HL-60 (cell line): ENCODE measurements around the gene CABP2.
A peak's percentile ranks its signal among the peaks of the same experiment; 100 is the strongest.

Source experiments
- DNase-seq, 2 experiments: peaks; one replicate each; pipeline ENCODE4 v3.0.0-alpha.2; 2010 to 2020; ENCODE audit warnings: low read depth in 1 of 2, low spot score in 1 of 2
- H3K27ac ChIP-seq: fragments of 250-450 bp; sonication (Bioruptor Pico); replicated peaks from 2 replicates; pipeline ENCODE4 v1.5.1; 2020; ENCODE audit warnings: mild to moderate bottlenecking, moderate library complexity
- H3K27me3 ChIP-seq: fragments of 250-450 bp; sonication (Bioruptor Pico); 2 replicates; pipeline ENCODE4 v1.5.1; 2021; ENCODE audit warnings: mild to moderate bottlenecking, moderate library complexity; ENCODE audit not compliant: insufficient read depth, poor library complexity, severe bottlenecking
- H3K4me3 ChIP-seq: replicated peaks from 2 replicates; pipeline ENCODE4 v1.5.1; 2011; ENCODE audit warnings: mild to moderate bottlenecking, control low read depth, low read length; ENCODE audit not compliant: insufficient read depth
- GABPA ChIP-seq: IDR thresholded peaks from 2 replicates; pipeline ENCODE4 v1.6.1; 2012; ENCODE audit warnings: low read depth
- POLR2AphosphoS5 ChIP-seq: IDR thresholded peaks from 2 replicates; pipeline ENCODE4 v1.6.1; 2012; ENCODE audit warnings: low read depth
- SPI1 ChIP-seq: IDR thresholded peaks from 2 replicates; pipeline ENCODE4 v1.6.1; 2012; ENCODE audit warnings: low read depth, mild to moderate bottlenecking, borderline replicate concordance
- TF ChIP-seq, protein P1 (sequence below): IDR thresholded peaks from 2 replicates; pipeline ENCODE4 v1.6.1; 2012; ENCODE audit warnings: low read depth; ENCODE audit not compliant: insufficient replicate concordance
- TF ChIP-seq, protein P2 (sequence below): IDR thresholded peaks from one replicate; pipeline ENCODE4 v1.5.1; 2011; ENCODE audit warnings: low read length, control low read depth, inconsistent platforms; ENCODE audit not compliant: insufficient read depth

The CABP2 gene

DNA sequence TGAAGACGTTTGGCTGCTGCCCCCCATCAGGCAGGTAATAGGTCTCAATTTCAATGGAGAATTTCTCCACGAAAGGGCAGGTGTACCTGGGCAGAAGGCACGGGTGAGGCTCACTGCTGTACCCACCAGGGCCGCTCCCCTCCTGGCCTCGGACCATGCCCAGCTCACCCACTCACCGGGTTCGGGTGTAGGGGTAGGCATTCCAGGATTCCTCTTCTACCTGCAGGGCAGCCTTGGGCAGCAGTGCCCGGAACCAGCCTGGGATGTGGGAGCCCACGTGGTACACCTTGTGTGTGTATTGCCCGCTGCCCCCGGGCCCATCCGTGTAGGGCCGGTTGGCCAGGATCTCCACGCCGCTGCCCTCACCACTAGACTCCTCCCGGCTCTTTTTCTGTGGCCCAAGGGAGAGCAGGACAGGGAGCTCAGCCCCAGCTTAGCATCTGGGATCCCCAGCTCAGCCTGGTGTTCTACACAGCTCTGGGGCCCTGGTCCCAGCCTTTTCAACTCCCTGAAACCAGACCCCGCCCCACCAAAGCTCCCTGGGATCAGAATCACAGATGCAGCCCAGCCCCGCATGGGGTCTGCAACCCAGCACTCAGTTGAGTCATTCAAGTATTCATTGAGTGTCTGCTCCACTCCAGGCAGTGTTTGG lies 20.8 kb downstream of the CABP2 start:
- TF ChIP-seq, protein P1, sequence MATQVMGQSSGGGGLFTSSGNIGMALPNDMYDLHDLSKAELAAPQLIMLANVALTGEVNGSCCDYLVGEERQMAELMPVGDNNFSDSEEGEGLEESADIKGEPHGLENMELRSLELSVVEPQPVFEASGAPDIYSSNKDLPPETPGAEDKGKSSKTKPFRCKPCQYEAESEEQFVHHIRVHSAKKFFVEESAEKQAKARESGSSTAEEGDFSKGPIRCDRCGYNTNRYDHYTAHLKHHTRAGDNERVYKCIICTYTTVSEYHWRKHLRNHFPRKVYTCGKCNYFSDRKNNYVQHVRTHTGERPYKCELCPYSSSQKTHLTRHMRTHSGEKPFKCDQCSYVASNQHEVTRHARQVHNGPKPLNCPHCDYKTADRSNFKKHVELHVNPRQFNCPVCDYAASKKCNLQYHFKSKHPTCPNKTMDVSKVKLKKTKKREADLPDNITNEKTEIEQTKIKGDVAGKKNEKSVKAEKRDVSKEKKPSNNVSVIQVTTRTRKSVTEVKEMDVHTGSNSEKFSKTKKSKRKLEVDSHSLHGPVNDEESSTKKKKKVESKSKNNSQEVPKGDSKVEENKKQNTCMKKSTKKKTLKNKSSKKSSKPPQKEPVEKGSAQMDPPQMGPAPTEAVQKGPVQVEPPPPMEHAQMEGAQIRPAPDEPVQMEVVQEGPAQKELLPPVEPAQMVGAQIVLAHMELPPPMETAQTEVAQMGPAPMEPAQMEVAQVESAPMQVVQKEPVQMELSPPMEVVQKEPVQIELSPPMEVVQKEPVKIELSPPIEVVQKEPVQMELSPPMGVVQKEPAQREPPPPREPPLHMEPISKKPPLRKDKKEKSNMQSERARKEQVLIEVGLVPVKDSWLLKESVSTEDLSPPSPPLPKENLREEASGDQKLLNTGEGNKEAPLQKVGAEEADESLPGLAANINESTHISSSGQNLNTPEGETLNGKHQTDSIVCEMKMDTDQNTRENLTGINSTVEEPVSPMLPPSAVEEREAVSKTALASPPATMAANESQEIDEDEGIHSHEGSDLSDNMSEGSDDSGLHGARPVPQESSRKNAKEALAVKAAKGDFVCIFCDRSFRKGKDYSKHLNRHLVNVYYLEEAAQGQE, result no peak
- Histone ChIP-seq H3K4me3 (no peak overlapping the region), H3K27ac (no peak overlapping the region), H3K27me3 (no peaks in the 10 kb centered on the region)
- no peak for DNase-seq

DNA sequence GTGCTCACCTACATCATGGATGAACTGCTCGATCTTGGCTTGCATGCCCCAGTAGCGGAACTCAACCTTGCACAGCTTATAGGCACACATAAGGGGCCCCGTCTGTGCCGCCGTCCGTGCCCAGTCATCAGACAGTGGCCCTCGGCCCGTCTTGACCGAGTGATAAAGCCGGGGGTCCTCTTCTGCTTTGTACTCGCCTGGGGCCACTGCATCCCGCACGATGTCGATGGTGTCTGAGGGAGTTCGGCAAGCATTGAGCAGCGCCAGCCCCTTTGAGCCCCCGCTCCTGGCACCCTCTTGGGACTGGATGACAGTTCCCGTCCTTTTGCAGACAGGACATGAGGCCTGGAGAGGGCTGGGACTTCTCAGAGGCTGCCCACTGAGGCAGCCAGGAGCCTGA lies 21.4 kb downstream of the CABP2 start:
- TF ChIP-seq, protein P1, result no peak
- TF ChIP-seq, protein P2, sequence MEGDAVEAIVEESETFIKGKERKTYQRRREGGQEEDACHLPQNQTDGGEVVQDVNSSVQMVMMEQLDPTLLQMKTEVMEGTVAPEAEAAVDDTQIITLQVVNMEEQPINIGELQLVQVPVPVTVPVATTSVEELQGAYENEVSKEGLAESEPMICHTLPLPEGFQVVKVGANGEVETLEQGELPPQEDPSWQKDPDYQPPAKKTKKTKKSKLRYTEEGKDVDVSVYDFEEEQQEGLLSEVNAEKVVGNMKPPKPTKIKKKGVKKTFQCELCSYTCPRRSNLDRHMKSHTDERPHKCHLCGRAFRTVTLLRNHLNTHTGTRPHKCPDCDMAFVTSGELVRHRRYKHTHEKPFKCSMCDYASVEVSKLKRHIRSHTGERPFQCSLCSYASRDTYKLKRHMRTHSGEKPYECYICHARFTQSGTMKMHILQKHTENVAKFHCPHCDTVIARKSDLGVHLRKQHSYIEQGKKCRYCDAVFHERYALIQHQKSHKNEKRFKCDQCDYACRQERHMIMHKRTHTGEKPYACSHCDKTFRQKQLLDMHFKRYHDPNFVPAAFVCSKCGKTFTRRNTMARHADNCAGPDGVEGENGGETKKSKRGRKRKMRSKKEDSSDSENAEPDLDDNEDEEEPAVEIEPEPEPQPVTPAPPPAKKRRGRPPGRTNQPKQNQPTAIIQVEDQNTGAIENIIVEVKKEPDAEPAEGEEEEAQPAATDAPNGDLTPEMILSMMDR, result no peak
- TF ChIP-seq SPI1 (no peak), POLR2AphosphoS5 (no peak), GABPA (no peak)
- H3K27me3 ChIP-seq, result no peaks in the 10 kb centered on the region
- no peak for DNase-seq
- no peak overlapping the region for H3K4me3 ChIP-seq
- no peak overlapping the region for H3K27ac ChIP-seq

DNA sequence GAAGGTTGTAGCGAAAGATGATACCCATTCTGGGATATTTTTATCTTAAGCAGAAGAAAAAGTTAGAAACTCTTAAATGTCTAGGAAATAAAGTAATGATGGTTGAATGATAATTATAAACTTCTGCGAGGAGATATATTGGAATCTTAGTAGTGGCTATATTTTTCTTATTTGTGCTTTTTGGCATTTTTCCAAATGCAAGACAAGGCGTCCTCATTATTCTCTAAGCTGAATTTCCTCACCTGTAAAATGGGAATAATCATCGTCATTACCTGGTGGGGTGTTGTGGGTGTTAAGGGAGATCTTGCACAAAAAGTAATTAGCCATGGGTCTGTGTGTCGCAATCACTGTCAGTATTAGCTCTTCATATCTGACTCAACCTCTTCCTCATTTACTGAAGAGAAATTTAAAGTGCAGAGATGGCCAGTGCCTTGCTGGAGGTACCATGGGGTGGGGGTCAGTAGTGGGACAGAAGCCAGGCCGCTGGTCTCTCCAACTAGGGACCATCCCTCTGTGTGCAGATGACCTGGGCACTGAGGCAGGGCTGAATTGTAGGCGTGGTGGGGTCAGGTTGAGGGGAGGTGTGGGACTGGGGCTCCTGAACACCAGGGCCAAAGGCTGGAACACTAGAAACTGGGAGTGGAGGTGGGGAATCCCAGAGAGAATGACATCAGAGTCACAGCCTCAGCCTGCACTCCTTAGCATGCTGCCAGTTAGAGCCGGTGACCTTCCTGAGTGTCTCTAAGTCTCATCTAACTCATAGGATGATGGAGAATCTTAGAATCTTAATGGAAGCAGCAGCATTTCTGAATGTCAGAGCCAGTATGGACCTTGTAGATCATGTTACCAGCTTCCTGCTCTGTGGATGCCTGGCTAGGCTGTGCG lies 22.2 kb downstream of the CABP2 start:
- TF ChIP-seq GABPA (no peak), SPI1 (peak; percentile 81), POLR2AphosphoS5 (no peak)
- TF ChIP-seq, protein P1, result no peak
- TF ChIP-seq, protein P2, result no peak
- DNase-seq, result peak in 1 of 2 experiments; percentile 69
- Histone ChIP-seq H3K4me3 (no peak overlapping the region), H3K27me3 (no peaks in the 10 kb centered on the region), H3K27ac (no peak overlapping the region)
